ENCODE measurements around the gene HOXB1. TPM values are rescaled to one million over a fixed set of nuclear protein-coding genes. Genes with fewer than 3 reads are reported as not detected.

HOXB1 gene
- total RNA-seq, 1 donor from 2014 or later: not detected

DNA sequence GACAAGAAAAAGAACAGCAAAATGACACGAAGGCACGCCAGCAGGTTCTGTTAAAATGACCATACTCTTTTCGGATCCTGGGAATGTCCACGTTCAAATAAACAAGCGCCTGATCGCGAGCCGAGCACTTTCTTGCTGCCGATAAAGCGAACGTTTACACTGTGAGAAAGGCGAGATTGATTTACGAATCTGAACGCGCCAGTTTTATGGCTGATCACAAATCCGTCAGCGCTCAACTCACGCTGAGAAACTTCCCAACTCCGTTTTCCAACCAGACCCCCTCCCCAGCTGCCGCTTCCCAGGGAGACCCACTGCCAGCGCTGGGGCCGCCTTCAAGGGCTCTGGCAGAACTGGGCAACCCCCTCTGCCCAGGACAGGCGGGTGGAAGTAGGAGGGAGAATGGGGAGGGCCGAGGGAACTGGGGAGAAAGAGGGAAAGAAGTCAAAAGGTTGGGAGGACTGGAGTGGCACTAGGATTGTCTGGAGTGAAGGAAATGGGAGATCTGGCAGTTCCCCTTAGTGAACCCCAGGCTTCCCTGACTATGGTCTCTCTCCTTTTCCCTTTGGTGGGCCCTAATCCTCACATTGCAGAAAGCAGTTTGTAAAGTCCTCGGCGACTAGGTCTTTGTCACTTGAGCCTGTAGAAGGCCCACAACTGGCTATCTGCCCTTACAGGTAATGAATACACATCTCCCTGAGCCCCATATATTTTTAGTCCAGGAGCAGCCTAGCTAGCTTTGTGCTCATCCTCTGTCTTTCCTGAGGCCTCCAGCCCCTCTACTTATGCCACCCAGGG, 40.4 kb upstream of the HOXB1 start:
- peaks cover 17% of the 10 kb centered on the region for H3K36me3 Mint-ChIP-seq (ENCODE audit: low read depth)

DNA sequence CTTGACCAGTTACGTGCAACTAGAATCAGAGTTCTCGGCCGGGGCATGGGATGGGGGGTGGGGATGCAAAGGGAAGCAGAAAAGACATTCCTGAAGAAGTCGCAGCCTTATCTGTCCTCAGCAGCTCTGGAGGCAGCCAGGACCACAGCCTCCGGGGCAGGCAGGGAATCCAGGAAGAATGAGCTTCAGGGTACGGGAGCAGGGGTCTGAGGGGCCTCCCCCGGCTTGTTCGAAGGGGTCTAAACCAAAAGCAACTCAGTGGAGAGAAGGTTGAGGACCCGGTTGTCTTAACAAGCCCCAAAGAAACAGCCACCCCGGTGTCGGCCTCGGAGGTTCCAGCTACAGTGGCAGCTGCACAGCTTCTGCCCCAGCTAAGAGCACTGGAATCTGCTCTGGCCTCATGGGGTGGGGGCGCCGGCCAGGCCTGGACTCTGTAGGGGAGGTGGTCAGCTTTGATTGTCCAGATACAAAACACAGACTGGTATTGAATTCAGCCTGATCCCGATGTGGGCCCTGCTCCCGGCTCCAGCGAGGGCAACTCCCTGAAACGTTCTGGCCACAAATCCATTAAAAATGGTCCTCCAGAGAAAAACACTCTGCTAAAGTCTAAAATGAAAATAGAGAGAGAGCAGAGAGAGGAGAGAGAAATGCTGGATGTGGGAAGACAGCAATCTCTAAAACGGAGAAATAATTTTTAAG, 39.7 kb upstream of the HOXB1 start:
- no peak overlapping the region for H3K4me3 Mint-ChIP-seq
- no peaks in the 10 kb centered on the region for H3K9me3 Mint-ChIP-seq
- H3K27ac Mint-ChIP-seq: no peak overlapping the region

More for the DNA sequence above, 40.4 kb upstream of the HOXB1 start:
- Mint-ChIP-seq H3K4me1 (peaks cover 20% of the 10 kb centered on the region), H3K9me3 (no peaks in the 10 kb centered on the region), H3K27ac (no peak overlapping the region), H3K4me3 (no peak overlapping the region), H3K27me3 (peaks cover 15% of the 10 kb centered on the region)
- intact Hi-C loops (cut with micrococcal nuclease): no loop called here
- no peak for DNase-seq

DNA sequence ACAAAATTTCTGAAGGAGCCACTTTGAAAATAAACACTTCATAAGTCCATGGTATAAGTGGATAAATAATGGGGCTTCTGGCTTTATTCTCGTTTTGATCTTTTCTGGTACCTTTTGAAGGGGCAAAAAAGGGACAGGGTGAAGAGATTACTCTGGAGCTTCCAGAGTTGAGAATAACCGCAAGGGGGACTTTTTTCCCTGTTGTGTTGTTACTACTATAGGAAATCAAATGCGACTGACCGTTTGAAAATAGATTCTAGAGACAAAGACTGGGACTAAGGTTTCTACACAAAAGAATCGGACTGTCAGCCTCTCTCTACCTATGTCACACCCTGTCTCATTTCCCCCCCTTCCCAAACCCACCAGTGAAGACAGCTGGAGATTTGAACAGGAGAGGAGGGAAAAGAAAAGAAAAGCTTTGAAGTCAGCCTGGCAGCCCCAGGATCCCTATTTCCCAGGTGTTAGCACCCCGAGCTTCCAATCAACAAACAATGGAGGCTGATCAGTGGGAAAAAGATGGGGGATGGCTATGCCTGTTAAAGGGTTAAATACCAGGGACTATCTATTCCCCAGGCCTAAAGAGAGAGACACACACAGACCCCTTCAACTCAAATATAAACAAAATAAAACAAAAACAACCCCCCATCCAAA, 39.0 kb upstream of the HOXB1 start:
- Mint-ChIP-seq H3K4me1 (peaks cover 13% of the 10 kb centered on the region), H3K36me3 (ENCODE audit: low read depth) (peaks cover 15% of the 10 kb centered on the region), H3K9me3 (no peaks in the 10 kb centered on the region), H3K27ac (no peak overlapping the region), H3K27me3 (peaks cover 16% of the 10 kb centered on the region), H3K4me3 (no peak overlapping the region)
- intact Hi-C loops (cut with micrococcal nuclease): no loop called here
- DNase-seq: no peak

More for the DNA sequence above, 39.7 kb upstream of the HOXB1 start:
- Mint-ChIP-seq H3K27me3 (peaks cover 15% of the 10 kb centered on the region), H3K36me3 (ENCODE audit: low read depth) (peaks cover 15% of the 10 kb centered on the region), H3K4me1 (peaks cover 15% of the 10 kb centered on the region)
- intact Hi-C loops (cut with micrococcal nuclease): no loop called here
- no peak for DNase-seq

DNA sequence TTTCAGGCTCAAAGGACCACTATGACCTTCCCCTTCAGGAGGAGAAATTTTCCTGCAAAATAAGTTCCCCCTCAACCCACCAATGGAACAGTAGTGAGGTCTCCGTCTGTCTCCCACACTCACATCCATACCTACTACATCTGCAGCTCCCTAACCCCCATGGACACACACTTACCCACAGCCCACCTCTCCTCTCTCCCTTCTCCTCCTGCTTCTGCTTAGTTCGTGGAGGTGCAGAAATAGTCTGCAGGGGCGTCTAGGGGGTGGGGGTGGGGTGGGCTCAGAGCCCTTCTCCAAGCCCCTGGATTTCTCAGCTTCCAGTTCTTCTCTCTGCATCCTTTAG, 38.4 kb upstream of the HOXB1 start:
- H3K4me1 Mint-ChIP-seq: peaks cover 14% of the 10 kb centered on the region
- H3K27me3 Mint-ChIP-seq: peaks cover 19% of the 10 kb centered on the region
- H3K27ac Mint-ChIP-seq: no peak overlapping the region
- intact Hi-C loops (cut with micrococcal nuclease): no loop called here
- no peak overlapping the region for H3K4me3 Mint-ChIP-seq
- H3K9me3 Mint-ChIP-seq: no peaks in the 10 kb centered on the region
- peaks cover 15% of the 10 kb centered on the region for H3K36me3 Mint-ChIP-seq (ENCODE audit: low read depth)
- no peak for DNase-seq

DNA sequence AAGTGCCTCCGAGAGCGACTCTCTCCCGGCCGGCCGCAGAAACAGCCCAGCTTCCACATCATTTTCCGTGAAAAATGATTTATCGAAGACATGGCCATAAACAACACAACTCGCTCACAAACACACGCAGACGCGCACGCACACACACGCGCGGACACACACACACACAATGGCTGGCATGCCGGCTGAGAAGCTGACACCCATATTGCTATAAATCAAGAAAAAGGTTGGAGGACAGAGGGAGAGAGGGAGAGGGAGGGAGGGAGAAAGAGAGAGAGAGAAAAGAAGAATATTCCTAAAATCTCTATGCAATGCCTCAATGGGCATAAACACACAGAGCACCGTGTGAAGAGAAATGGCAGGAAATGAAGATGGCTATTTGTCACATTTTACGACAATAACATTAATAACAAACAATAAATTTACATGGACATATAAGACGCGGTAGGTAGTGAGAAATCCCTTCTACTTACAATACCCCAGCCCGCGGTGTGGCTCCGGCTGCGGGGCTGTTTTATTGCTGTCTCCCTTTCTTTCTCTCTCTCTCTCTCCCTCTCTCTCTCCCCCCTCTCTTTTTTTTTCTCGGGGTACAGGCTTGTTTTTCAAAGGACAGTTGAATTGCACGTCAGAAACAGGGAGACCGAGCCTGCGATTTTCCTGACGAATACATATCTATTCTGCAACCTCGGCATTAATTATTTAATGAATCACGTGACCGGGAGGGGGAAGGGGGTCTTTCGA, 37.9 kb upstream of the HOXB1 start:
- Mint-ChIP-seq H3K27me3 (peaks cover 21% of the 10 kb centered on the region), H3K4me1 (peaks cover 15% of the 10 kb centered on the region), H3K4me3 (peak overlapping the region; percentile 49)

DNA sequence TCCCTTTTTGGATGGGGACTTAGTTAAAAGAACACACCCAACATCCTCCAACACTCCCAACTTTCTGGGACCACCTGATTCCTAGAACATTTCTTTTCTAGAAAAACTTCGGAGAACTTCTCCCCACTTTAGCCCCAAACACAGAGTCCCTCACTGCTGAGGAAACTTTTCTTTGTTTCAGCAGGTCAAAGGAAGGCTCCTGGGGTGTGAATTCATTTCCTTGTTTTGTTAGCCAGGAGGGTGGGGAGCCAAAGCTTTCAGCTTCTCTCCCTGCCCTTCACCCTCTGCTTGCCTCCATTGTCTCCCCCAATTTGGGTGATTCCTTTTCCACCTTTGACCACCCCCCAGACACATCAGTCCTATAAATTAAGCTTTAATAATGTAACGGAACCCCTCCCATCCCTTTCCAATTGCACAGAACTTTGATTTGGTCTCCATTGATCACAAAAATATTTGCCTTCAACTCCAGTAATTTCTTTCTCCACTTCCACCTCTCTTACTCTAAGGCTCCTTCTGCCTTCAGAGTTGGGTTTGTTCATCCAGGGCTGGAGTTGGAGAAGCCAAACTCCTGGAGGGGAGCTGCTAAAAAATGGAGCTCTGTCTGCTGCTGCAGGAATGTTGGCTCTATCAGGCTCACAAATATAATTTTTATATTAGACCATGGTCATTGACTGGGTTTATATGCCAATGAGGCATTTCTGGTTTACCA, 37.0 kb upstream of the HOXB1 start:
- no peak for DNase-seq
- peaks cover 25% of the 10 kb centered on the region for H3K27me3 Mint-ChIP-seq
- no peaks in the 10 kb centered on the region for H3K9me3 Mint-ChIP-seq
- peaks cover 9% of the 10 kb centered on the region for H3K4me1 Mint-ChIP-seq
- intact Hi-C loops (cut with micrococcal nuclease): no loop called here
- H3K36me3 Mint-ChIP-seq (ENCODE audit: low read depth): peaks cover 15% of the 10 kb centered on the region
- H3K4me3 Mint-ChIP-seq: peak overlapping the region; percentile 49
- no peak overlapping the region for H3K27ac Mint-ChIP-seq

More for the DNA sequence above, 37.9 kb upstream of the HOXB1 start:
- H3K27ac Mint-ChIP-seq: no peak overlapping the region
- H3K36me3 Mint-ChIP-seq (ENCODE audit: low read depth): peaks cover 15% of the 10 kb centered on the region
- no peaks in the 10 kb centered on the region for H3K9me3 Mint-ChIP-seq
- intact Hi-C loops (cut with micrococcal nuclease): no loop called here
- DNase-seq: no peak

DNA sequence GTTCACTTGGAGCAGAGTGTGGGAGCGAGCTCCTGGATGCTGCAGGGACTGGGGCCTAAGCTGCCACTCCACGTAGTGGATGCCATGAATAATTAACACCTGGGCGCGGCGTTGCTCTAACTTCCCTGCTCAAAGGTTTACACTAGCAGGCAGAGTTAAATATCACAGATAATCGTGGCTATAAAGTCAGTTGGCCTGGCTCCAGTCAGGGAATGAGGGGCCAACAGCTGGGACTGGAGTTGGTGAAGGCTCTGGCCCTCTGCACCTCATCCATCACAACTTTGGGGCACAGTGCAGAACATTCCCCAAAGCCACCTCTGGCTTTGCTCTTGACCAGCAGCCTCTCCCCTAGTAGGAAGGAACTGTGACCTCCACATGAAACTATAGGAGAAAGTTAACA, 36.4 kb upstream of the HOXB1 start:
- intact Hi-C loops (cut with micrococcal nuclease): no loop called here

DNA sequence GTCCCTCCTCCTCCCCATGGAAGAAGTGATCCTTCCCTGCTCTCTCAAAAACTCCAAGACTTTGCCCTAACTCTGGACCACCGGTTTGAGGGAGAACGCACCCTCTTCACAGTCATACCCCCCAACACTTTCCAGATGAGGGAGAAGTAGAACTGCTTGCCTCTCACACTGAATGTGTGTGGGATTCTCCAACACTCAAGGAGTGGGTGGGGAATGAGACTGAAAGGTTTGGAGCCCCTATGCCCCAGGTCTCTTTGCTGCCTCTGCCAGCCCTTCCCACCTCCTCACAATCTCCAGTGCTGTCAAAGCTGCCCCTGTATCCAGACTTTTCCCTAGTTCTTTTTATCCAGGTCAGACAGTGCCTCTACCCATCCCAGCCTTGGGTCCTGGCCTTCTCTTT, 35.9 kb upstream of the HOXB1 start:
- Mint-ChIP-seq H3K36me3 (ENCODE audit: low read depth) (peaks cover 18% of the 10 kb centered on the region), H3K9me3 (no peaks in the 10 kb centered on the region), H3K4me1 (peaks cover 14% of the 10 kb centered on the region), H3K4me3 (no peak overlapping the region), H3K27me3 (peaks cover 28% of the 10 kb centered on the region), H3K27ac (no peak overlapping the region)
- no peak for DNase-seq
- intact Hi-C loops (cut with micrococcal nuclease): no loop called here

More for the DNA sequence above, 36.4 kb upstream of the HOXB1 start:
- H3K4me3 Mint-ChIP-seq: no peak overlapping the region
- peaks cover 12% of the 10 kb centered on the region for H3K4me1 Mint-ChIP-seq
- H3K9me3 Mint-ChIP-seq: no peaks in the 10 kb centered on the region
- no peak overlapping the region for H3K27ac Mint-ChIP-seq
- H3K27me3 Mint-ChIP-seq: peaks cover 28% of the 10 kb centered on the region
- no peak for DNase-seq
- H3K36me3 Mint-ChIP-seq (ENCODE audit: low read depth): peaks cover 18% of the 10 kb centered on the region

DNA sequence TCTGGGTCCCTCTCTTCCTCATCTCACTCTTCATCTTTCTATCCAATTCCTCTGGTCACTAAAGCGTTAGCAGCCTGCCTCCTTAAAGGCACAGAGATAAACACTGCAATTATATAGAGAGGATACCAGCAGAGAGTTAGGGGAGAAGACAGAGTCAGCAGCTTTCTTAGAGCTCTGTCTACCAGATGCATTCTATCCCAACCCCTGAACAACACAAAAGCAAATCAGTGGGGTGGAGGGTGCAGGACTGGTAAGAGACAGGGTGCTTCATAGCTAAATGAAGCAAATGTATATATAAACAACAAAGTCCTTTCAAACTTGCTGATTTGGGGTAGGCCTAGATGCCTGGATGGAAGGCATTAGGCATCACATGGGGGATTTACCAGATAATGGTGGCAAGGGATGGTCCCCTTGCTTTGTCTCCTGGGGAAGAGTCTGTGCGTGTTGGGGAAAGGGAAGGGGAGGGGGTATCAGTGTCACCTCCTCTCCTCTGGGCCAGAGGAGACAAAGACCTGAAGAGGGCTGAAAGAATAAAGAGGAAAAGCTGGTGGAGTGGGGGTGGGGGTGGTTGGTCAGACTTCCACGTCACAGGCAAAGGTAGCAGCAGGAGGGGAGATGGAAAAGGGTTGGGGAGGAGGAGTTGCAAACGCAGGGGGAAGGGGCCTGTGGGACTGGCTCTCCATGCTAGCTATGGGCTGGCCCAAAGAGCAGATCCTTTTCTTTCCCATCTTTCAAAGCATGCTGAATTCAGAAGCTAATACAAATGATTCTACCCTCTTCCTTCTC, 35.3 kb upstream of the HOXB1 start:
- H3K27me3 Mint-ChIP-seq: peaks cover 28% of the 10 kb centered on the region
- no peak for DNase-seq
- H3K4me1 Mint-ChIP-seq: peaks cover 19% of the 10 kb centered on the region

DNA sequence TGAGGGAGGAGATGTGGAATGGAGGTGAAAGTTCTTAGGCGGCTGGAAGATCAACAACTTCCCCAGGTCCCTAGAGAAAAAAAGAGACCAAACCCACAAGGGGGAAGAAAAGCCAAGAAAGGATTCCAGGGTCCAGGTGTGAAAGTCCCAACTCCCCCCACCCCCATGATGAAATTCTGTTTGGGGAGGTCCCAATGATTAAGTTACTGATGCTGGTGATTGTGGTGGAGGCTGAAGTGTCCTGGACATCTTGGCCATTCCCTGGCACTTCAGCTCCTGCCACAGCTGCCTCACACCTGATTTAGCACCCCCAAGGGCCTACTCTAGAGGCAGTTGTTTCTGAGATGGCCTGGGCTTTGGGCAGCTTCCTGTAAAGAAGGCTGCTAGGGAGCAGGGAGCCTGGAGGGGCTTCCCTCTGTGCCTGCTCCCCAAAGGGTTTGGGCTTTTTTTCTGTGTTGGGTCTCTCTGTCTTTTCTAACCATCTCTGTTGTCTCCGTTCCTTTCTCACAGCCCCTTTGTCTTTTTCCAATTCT, 34.3 kb upstream of the HOXB1 start:
- H3K4me3 Mint-ChIP-seq: no peak overlapping the region
- peaks cover 16% of the 10 kb centered on the region for H3K36me3 Mint-ChIP-seq (ENCODE audit: low read depth)
- no peak overlapping the region for H3K27ac Mint-ChIP-seq
- H3K4me1 Mint-ChIP-seq: peaks cover 20% of the 10 kb centered on the region
- H3K9me3 Mint-ChIP-seq: no peaks in the 10 kb centered on the region
- H3K27me3 Mint-ChIP-seq: peaks cover 28% of the 10 kb centered on the region
- intact Hi-C loops (cut with micrococcal nuclease): no loop called here
- DNase-seq: no peak

More for the DNA sequence above, 35.3 kb upstream of the HOXB1 start:
- intact Hi-C loops (cut with micrococcal nuclease): no loop called here
- Mint-ChIP-seq H3K9me3 (no peaks in the 10 kb centered on the region), H3K27ac (no peak overlapping the region), H3K36me3 (ENCODE audit: low read depth) (peaks cover 16% of the 10 kb centered on the region), H3K4me3 (no peak overlapping the region)

DNA sequence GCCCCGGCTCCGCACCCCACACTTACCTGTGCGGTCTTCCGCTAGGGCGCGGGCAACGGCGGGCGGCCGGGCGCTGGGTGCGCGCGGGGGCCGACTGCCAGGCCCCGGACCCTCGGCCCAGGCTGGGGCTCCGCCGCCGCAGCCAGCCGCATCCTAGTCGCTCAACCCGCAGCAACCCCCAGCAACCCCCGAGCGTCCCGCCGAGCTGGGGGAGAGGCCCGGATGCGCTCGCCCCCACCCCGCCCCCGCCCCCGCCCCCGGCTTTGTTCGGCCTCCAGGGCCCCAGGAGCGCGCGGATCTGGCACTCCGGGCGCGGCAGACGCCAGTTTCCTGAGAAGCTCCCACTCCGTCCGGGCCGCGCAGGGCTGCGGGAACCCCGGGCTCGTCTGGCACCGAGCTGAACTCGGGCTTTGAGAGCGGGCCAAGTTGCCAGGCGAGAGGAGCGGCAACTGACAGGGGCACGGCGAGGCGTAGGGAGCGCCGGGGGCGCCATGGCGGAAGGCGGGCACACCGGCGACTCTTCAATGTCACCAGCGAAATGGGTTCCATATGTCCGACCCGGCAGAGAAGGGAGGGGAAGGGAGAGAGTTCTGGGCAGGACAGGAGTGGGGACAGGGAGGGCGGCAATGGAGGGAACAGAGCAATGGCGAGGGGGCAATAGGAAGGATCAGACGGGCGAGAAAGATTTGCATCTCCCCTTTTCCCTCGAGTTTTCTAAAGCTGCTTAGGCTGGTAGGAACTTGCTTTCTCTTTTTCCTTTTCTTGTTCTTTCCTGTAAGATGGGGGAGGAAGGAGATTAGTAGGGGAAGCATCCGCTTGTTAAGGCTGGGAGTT, 33.6 kb upstream of the HOXB1 start:
- peaks cover 26% of the 10 kb centered on the region for H3K27me3 Mint-ChIP-seq
- no peaks in the 10 kb centered on the region for H3K9me3 Mint-ChIP-seq
- H3K4me1 Mint-ChIP-seq: peaks cover 20% of the 10 kb centered on the region

DNA sequence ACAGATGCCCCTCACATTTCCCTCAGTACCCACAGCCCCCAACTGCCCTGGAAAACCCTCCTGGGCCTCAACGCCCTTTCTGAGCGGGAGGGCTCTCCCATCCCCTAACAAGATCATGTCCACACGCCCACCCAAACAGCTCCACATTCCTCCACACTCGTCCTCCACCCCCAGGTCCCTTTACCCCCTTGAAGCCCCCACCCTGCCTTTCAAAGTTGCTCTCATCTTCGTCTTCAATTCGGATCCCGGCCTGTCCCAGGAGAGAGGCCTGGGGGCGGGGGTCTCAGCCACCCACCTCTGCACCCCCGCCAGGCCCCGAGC, 33.0 kb upstream of the HOXB1 start:
- H3K4me1 Mint-ChIP-seq: peaks cover 20% of the 10 kb centered on the region
- intact Hi-C loops (cut with micrococcal nuclease): no loop called here
- no peak for DNase-seq
- H3K36me3 Mint-ChIP-seq (ENCODE audit: low read depth): peaks cover 11% of the 10 kb centered on the region
- no peak overlapping the region for H3K4me3 Mint-ChIP-seq
- no peaks in the 10 kb centered on the region for H3K9me3 Mint-ChIP-seq
- no peak overlapping the region for H3K27ac Mint-ChIP-seq
- peaks cover 23% of the 10 kb centered on the region for H3K27me3 Mint-ChIP-seq

More for the DNA sequence above, 33.6 kb upstream of the HOXB1 start:
- Mint-ChIP-seq H3K4me3 (no peak overlapping the region), H3K36me3 (ENCODE audit: low read depth) (peaks cover 13% of the 10 kb centered on the region), H3K27ac (no peak overlapping the region)
- intact Hi-C loops (cut with micrococcal nuclease): no loop called here
- no peak for DNase-seq
